ENCODE measurements around the gene DNAH1.

DNAH1 gene

DNA sequence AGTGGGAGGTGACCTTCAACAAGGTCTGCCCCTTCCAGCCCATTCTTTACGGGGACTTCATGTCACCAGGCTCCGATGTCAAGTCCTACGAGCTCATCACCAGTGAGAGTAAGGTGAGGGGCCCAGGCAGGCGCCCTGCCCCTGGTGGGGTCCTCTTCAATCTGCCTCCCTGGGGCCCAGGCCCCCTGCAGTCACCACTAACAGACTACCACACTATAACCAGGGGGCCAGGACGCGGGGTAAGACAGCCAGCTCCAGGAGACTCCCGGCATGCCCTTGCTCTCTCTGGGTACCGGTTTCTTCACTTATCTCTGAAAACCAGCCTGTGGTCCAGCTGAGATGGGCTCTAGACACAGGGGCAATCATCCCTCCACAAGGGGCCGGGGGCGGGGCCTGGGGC is 63.9 kb downstream of the DNAH1 start:
- peaks cover 13% of the 10 kb centered on the region; the same call in 1 of the 2 replicates for H3K36me3 ChIP-seq
- no peaks in the 10 kb centered on the region for H3K27me3 ChIP-seq
- H3K4me1 ChIP-seq, result peaks cover 28% of the 10 kb centered on the region
- H3K27ac ChIP-seq, result no peak overlapping the region
- TF ChIP-seq Cebpa-rat (IDR thresholded peaks at IDR 0.05), result no peak
- H3K9ac ChIP-seq, result no peak overlapping the region
- H3K4me3 ChIP-seq, result no peak overlapping the region
- H4K20me1 ChIP-seq, result no peaks in the 10 kb centered on the region
- H3K9me3 ChIP-seq, result no peaks in the 10 kb centered on the region
- no peak overlapping the region for H3K4me2 ChIP-seq

DNA sequence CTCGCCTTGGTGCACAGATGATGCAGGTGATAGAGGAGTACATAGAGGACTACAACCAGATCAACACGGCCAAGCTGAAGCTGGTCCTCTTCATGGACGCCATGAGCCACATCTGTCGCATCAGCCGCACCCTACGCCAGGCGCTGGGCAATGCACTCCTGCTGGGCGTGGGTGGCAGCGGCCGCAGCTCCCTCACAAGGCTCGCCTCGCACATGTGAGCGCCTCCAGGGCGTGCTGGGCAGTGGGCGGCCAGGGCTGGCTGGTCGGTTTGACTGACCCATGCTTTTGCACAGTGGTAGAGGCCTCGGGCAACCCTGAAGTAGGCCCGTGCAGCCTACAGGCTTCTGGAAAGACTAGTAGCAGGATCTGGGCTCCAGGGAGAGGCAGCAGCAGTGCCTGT is 65.5 kb downstream of the DNAH1 start:
- no peak overlapping the region for H3K4me3 ChIP-seq
- no peaks in the 10 kb centered on the region for H4K20me1 ChIP-seq
- no peaks in the 10 kb centered on the region; the same call in 1 of the 2 replicates for H3K36me3 ChIP-seq
- H3K4me1 ChIP-seq, result peaks cover 30% of the 10 kb centered on the region
- no peak for TF ChIP-seq Cebpa-rat (IDR thresholded peaks at IDR 0.05)
- no peaks in the 10 kb centered on the region for H3K27me3 ChIP-seq
- H3K9ac ChIP-seq, result no peak overlapping the region
- H3K27ac ChIP-seq, result no peak overlapping the region
- H3K4me2 ChIP-seq, result no peak overlapping the region
- H3K9me3 ChIP-seq, result no peaks in the 10 kb centered on the region

DNA sequence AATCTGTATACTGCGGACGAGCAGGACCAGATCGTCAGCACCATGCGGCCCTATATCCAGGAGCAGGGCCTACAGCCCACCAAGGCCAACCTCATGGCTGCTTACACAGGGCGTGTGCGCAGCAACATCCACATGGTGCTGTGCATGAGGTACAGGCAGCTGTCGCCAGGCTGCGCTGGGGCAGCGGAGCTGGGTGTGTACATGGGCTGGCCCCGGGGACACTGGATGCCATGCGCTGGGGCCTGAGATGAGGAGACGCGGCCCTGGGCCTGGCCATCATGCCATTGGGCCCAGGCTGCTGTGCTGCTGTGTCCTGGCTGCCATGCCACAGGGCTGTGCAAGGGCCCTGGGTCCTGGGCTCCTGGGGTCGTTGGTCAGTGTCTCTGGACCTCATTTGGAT is 67.3 kb downstream of the DNAH1 start:
- Histone ChIP-seq H3K36me3 (peaks cover 3% of the 10 kb centered on the region; the same call in 1 of the 2 replicates), H3K9me3 (no peaks in the 10 kb centered on the region), H3K4me1 (peaks cover 36% of the 10 kb centered on the region), H3K4me3 (no peak overlapping the region), H3K4me2 (peak overlapping the region; percentile 74), H3K27me3 (no peaks in the 10 kb centered on the region), H3K27ac (peak overlapping the region; percentile 59), H3K9ac (0 out of 2 replicates have a peak overlapping the region, but pooled peaks have one; percentile 22), H4K20me1 (no peaks in the 10 kb centered on the region)
- TF ChIP-seq Cebpa-rat (IDR thresholded peaks at IDR 0.05), result no peak

DNA sequence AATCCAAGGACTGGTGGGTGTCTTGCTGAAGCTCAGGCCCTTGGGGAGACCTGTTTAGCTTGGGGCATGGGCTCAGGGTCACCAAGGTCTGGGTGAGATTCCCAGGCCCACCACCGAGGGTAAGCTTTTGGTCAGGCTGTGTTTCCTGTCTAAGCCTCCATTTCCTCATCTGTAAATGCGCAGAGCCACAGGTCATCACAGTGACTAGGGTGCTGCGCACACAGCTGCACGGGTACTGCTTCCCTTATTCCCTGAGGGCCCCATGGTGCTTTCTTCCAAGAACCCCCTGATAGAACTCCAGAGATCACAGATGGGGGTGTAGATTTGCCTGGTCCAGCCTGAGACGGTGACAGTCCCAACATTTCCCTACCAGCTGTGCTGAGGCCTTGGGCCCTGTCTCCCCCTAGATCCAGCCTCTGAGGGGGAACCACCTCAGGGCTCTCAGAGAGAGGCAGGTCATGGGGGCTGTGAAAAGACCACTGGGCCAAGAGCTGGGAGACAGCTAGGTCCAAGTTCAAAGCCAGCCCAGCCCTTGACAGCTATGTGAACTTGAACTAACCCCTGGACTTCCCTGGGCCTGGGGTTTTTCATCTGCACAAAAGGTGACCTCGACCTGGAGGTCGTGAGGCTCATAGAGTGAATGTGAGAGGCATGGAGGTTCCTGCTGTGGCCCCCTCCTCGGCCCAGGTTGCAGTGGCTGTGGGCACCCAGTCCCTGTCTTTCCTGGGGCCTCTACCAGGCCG is 68.1 kb downstream of the DNAH1 start:
- Histone ChIP-seq H3K27me3 (no peaks in the 10 kb centered on the region), H3K4me2 (peak overlapping the region; percentile 74), H3K9ac (0 out of 2 replicates have a peak overlapping the region, but pooled peaks have one; percentile 22), H3K4me3 (no peak overlapping the region), H3K4me1 (peaks cover 30% of the 10 kb centered on the region), H3K9me3 (no peaks in the 10 kb centered on the region), H3K36me3 (peaks cover 9% of the 10 kb centered on the region; the same call in 1 of the 2 replicates), H4K20me1 (no peaks in the 10 kb centered on the region), H3K27ac (peak overlapping the region; percentile 59)
- TF ChIP-seq Cebpa-rat (IDR thresholded peaks at IDR 0.05), result no peak

DNA sequence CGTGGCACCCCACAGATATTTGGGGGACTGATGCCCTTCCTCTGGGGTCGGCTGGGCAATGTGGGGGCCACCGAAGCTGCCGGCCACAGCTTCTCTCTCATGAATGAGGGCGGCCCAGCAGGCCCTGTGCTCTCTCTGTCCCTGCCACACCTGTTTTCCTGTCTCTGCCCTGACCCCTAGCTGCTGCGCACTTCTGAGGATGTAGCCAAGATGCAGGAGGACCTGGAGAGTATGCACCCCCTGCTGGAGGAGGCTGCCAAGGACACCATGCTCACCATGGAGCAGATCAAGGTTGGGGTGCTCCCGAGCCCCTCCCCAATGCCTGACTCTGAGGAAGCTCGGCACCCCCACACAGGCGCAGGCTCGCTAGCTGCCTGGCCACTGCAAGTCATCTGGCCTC is 69.0 kb downstream of the DNAH1 start:
- H3K27me3 ChIP-seq, result no peaks in the 10 kb centered on the region
- H3K4me1 ChIP-seq, result peaks cover 30% of the 10 kb centered on the region
- H3K9me3 ChIP-seq, result no peaks in the 10 kb centered on the region
- H3K4me2 ChIP-seq, result peak overlapping the region; percentile 74
- no peak for TF ChIP-seq Cebpa-rat (IDR thresholded peaks at IDR 0.05)
- H3K36me3 ChIP-seq, result peaks cover 13% of the 10 kb centered on the region; the same call in 1 of the 2 replicates
- no peak overlapping the region for H3K4me3 ChIP-seq
- no peak overlapping the region for H3K9ac ChIP-seq
- no peaks in the 10 kb centered on the region for H4K20me1 ChIP-seq
- peak overlapping the region; percentile 59; the same call in 1 of the 2 replicates for H3K27ac ChIP-seq

DNA sequence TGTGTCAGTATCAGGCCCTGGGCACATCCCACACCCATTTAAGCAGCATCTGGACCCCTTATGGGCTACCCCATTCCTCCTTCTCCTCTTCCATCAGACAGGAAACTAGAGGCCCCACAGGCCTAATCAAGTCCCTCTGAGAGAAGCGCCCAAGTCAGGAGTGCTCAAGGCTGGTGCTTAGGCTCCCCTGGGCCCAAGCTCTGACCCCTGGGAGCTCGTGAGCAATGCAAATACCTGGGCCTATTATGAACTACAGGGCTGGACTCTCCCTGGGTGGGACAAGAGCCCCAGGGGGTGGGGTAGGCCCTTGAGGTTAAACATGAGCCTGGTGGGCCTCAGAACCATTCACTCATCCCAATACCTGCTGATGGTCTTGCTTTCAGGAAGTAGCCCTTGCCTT is 71.4 kb downstream of the DNAH1 start:
- no peak overlapping the region for H3K9ac ChIP-seq
- H3K4me3 ChIP-seq, result no peak overlapping the region
- H3K4me2 ChIP-seq, result no peak overlapping the region
- H3K4me1 ChIP-seq, result peaks cover 30% of the 10 kb centered on the region
- H3K9me3 ChIP-seq, result no peaks in the 10 kb centered on the region
- no peaks in the 10 kb centered on the region for H4K20me1 ChIP-seq
- no peaks in the 10 kb centered on the region for H3K27me3 ChIP-seq
- H3K36me3 ChIP-seq, result peaks cover 31% of the 10 kb centered on the region; the same call in 1 of the 2 replicates
- no peak overlapping the region for H3K27ac ChIP-seq
- no peak for TF ChIP-seq Cebpa-rat (IDR thresholded peaks at IDR 0.05)

DNA sequence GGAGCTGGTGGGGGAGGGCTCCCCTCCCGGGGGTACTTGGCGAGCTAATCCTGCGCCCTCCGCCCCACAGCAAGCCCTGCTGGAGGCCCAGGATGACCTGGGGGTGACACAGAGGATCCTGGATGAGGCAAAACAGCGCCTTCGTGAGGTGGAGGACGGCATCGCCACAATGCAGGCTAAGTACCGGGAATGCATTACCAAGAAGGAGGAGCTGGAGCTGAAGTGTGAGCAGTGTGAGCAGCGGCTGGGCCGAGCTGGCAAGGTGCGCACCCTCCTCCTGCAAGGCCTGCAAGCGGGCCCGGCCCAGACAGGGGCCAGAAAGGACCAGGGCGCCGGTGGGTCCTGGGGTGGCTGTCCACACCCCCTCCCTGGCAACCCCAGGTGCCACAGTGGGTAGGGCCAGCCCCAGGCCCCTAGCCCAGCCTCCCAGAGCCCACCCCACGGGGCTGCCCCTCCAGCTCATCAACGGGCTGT is 72.3 kb downstream of the DNAH1 start:
- Histone ChIP-seq H3K4me2 (no peak overlapping the region), H3K36me3 (peaks cover 38% of the 10 kb centered on the region; the same call in 1 of the 2 replicates), H3K4me1 (peaks cover 28% of the 10 kb centered on the region), H3K4me3 (no peak overlapping the region), H3K27ac (no peak overlapping the region), H3K27me3 (no peaks in the 10 kb centered on the region), H4K20me1 (no peaks in the 10 kb centered on the region), H3K9ac (no peak overlapping the region), H3K9me3 (no peaks in the 10 kb centered on the region)
- TF ChIP-seq Cebpa-rat (IDR thresholded peaks at IDR 0.05), result no peak

DNA sequence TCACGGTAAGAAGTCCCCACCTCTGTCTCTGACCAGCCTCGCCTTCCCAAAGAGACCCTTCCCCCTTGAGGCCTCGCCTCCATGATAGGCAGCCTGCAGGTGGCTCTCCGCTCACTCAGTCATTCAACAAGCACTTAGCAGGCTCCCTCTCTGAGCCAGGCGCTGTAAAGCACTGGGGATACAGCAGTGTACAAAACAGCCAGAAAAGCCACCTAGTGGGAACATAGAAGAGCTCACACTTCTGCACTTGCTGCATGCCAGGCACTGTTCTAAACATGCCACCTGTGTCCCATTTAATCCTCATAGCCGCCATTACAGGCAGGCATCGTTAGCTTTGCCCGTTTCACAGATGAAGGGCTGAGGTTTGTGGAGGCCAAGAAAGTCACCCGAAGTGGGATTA is 72.8 kb downstream of the DNAH1 start:
- peaks cover 42% of the 10 kb centered on the region; the same call in 1 of the 2 replicates for H3K36me3 ChIP-seq
- no peak overlapping the region for H3K27ac ChIP-seq
- no peaks in the 10 kb centered on the region for H3K9me3 ChIP-seq
- H3K4me1 ChIP-seq, result peaks cover 23% of the 10 kb centered on the region
- TF ChIP-seq Cebpa-rat (IDR thresholded peaks at IDR 0.05), result no peak
- no peak overlapping the region for H3K9ac ChIP-seq
- no peak overlapping the region for H3K4me2 ChIP-seq
- no peaks in the 10 kb centered on the region for H4K20me1 ChIP-seq
- H3K27me3 ChIP-seq, result no peaks in the 10 kb centered on the region
- H3K4me3 ChIP-seq, result no peak overlapping the region

DNA sequence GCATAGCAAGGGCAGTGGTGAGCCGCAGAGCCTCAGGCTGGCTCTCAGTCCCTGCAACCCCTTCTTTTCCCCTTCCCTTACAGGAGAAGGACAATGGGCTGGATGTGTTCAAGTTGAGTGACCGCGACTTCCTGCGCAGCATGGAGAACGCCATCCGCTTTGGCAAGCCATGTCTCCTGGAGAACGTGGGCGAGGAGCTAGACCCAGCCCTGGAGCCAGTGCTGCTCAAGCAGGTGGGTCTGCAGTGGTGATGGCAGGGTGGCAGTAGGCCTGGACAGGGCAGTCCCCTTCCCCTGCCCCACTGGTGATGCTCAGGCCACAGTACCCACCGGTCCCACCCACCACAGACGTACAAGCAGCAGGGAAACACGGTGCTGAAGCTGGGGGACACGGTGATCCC is 75.0 kb downstream of the DNAH1 start:
- no peak overlapping the region for H3K4me3 ChIP-seq
- no peak overlapping the region for H3K4me2 ChIP-seq
- H3K27me3 ChIP-seq, result no peaks in the 10 kb centered on the region
- H4K20me1 ChIP-seq, result no peaks in the 10 kb centered on the region
- H3K27ac ChIP-seq, result no peak overlapping the region
- no peak overlapping the region for H3K9ac ChIP-seq
- no peak for TF ChIP-seq Cebpa-rat (IDR thresholded peaks at IDR 0.05)
- H3K4me1 ChIP-seq, result peaks cover 6% of the 10 kb centered on the region; the same call in 1 of the 2 replicates
- H3K9me3 ChIP-seq, result no peaks in the 10 kb centered on the region
- peaks cover 50% of the 10 kb centered on the region; the same call in 1 of the 2 replicates for H3K36me3 ChIP-seq

DNA sequence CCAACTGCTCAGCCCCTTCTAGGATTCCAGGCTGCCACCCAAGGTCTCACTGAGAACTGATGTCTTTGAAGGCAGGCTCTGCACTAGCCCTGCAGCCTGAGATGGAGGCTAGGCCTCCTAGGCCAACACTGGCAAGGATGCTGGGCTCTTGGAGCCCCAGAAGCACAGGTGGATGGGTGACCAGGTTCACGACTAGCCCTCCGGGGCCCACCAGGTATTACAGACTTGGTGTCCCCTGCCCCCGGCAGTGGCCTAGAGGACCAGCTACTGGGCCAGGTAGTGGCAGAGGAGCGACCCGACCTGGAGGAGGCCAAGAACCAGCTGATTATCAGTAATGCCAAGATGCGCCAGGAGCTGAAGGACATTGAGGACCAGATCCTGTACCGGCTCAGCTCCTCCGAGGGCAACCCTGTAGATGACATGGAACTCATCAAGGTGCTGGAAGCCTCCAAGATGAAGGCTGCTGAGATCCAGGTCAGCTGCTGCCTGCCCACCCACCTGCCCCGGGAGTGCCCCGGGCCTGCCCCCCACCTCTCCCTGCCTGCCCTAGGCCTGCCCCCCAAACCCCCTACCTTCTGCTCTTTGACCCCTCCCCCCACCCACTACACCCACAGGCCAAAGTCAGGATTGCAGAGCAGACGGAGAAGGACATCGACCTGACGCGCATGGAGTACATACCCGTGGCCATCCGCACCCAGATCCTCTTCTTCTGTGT is 76.3 kb downstream of the DNAH1 start:
- Histone ChIP-seq H3K36me3 (peaks cover 50% of the 10 kb centered on the region; the same call in 1 of the 2 replicates), H3K4me1 (peaks cover 4% of the 10 kb centered on the region; the same call in 1 of the 2 replicates), H3K4me3 (no peak overlapping the region), H4K20me1 (no peaks in the 10 kb centered on the region), H3K27ac (no peak overlapping the region), H3K4me2 (no peak overlapping the region), H3K9ac (no peak overlapping the region), H3K27me3 (no peaks in the 10 kb centered on the region), H3K9me3 (no peaks in the 10 kb centered on the region)
- no peak for TF ChIP-seq Cebpa-rat (IDR thresholded peaks at IDR 0.05)
